HG03520 (cell line): Measurements from ENCODE around the gene LEP.

Source experiments
- ATAC-seq: cut with Tn5 transposase; IDR thresholded peaks from one replicate; pipeline ENCODE4 v1.9.1; 2021; ENCODE audit warnings: mild to moderate bottlenecking, moderate library complexity; ENCODE audit not compliant: unreplicated experiment

Gene LEP

DNA sequence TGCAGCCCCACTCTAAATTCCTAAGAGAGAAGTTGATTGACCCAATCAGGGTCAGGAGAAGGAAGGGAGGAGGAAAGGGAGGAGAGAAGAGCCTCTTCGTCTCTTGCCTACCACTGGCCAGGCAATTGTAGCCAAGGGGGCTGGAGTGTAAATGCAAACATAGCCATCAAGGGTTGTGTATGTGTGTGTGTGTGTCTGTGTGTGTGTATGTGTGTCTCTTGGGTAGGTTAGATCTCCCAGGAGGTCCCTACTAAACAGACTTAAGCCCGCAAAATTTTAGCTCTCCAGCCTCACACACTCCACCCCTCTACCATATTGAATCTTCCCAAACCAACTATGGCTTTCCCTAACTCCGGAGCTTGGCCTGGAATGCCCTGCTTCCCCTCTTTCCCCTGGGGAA, 3.8 kb downstream of the LEP start:
- ATAC-seq, result no peak

DNA sequence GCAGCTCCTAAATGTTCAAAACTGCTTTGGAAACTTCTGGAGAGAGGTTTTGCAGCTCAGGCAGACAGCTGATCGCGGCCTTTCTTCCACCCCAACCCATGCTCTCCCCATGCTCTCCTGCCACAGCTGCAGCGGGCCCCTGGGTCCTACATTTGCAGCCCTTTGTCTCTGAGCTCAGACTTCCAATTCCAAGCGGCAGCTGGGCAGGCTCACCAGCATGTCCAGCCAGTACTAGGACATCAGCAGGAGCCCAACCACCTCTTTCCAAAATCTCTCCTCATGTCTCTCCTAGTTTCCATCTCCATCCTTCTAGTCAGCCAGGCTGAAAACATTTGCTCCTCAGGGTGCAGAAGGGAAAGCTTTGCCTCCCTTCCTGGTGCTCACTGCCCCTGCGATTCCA, 6.0 kb downstream of the LEP start:
- no peak for ATAC-seq

DNA sequence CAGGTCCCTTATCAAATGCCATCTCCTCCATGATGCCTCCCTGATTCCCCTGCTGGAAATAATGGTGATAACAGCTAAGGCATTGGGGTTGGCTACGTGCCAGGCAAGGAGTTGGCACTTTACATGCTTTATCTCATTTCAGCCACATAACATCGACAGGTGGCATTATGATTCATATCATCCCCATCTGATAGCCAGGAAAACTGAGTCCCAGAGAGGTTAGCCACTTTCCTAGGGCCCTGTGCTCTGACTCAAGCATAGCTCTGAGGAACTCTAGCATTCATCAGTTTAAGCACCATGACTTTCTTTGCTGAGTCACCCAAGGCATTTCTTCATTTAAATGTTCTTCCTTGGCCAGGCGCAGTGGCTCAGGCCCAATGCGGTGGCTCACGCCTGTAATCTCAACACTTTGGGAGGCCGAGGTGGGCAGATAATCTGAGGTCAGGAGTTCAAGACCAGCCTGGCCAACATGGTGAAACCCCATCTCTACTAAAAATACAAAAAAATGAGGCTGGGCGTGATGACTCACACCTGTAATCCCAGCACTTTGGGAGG, 6.6 kb downstream of the LEP start:
- no peak for ATAC-seq

DNA sequence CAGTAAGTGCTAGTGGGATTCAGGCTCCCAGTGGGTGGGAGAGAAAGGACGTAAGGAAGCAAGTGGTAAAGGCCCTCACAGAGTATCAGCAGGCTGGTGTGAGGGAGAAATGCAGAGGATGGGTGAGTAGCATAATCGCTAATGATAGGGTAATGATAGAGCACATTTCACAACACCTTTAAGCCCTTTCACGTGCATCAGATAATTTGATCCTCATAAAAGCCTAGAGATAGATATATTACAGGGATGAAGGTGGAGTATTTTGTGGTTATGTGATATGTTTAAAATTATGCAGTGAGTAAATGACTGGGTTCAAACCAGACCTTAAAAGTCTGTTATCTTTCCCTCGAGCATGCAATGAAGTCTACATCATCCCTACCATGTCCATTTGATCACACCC, 10.3 kb downstream of the LEP start:
- no peak for ATAC-seq

DNA sequence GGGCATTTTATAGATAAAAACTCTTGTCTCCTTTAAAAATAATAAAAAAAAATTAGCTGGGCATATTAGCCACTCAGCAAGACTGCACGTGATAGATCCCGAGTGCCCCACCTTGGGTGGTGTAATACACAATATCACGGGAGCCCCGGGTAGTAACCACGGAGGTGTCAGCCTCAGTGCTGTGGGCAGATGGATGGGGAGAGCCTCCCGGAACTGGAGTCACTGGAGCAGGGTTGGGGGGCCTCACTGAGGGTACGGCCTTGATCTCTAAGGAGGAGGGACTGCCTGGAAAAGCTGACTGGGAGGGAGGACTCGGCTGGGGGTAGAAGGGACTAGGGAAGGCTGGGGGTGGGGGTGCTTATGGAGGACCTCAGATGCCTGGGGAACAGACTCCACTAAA, 12.6 kb downstream of the LEP start:
- ATAC-seq, result no peak

DNA sequence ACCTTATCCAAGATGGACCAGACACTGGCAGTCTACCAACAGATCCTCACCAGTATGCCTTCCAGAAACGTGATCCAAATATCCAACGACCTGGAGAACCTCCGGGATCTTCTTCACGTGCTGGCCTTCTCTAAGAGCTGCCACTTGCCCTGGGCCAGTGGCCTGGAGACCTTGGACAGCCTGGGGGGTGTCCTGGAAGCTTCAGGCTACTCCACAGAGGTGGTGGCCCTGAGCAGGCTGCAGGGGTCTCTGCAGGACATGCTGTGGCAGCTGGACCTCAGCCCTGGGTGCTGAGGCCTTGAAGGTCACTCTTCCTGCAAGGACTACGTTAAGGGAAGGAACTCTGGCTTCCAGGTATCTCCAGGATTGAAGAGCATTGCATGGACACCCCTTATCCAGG, 13.4 kb downstream of the LEP start:
- ATAC-seq, result no peak

DNA sequence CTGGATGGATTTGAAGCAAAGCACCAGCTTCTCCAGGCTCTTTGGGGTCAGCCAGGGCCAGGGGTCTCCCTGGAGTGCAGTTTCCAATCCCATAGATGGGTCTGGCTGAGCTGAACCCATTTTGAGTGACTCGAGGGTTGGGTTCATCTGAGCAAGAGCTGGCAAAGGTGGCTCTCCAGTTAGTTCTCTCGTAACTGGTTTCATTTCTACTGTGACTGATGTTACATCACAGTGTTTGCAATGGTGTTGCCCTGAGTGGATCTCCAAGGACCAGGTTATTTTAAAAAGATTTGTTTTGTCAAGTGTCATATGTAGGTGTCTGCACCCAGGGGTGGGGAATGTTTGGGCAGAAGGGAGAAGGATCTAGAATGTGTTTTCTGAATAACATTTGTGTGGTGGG, 14.2 kb downstream of the LEP start:
- no peak for ATAC-seq

DNA sequence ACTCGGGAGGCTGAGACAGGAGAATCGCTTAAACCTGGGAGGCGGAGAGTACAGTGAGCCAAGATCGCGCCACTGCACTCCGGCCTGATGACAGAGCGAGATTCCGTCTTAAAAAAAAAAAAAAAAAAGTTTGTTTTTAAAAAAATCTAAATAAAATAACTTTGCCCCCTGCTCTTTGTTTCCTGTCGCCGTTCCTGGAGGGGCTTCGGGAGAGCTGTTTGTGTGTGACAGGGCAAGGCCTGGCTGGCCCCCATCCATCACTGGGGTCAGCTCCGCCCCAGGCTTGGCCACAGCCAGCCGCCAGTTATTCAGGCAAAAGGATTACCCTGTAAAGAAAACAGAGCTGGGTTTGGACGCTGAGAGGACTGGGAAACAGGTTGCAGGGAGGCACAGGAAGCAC, 16.4 kb downstream of the LEP start:
- no peak for ATAC-seq

DNA sequence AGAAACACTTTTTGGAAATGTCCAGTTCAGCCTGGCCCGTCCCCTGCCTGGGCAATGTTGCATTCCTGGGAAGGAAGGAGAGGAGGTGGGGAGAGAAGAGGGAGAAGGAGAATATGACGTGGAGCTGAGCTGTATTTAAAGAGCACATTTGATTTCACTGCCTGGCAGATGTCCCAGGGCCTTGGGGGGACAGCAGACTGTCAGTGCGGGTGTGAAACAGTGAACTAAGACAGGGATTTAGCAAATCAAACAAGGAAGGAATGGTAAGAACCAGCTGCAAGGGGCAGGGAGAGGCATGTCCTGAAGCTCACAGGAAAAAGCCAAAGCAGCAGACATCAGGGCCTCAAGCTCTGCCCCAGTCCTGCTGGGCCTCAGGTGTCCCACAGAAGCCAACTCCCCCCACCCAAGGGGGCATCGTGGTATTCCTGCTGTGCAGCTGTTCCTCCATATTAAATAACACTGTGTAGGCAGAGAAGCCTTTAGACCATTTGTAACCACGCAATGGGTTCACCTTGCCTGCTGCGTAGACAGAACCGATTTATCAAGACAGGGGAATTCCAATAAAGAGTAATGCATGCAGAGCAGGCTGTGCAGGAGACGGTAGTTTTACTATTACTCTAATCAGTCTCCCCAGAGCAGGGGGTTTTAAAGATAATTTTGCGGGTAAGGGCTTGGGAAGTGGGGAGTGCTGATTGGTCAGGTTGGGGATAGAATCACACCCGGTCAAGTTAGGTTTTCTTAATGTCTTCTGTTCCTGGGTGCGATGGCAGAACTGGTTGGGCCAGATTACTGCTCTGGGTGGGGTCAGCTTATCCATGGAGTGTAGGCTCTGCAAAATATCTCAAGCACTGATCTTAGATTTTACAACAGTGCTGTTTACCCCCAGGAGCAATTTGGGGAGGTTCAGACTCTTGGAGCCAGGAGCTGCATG, 18.3 kb downstream of the LEP start:
- no peak for ATAC-seq

DNA sequence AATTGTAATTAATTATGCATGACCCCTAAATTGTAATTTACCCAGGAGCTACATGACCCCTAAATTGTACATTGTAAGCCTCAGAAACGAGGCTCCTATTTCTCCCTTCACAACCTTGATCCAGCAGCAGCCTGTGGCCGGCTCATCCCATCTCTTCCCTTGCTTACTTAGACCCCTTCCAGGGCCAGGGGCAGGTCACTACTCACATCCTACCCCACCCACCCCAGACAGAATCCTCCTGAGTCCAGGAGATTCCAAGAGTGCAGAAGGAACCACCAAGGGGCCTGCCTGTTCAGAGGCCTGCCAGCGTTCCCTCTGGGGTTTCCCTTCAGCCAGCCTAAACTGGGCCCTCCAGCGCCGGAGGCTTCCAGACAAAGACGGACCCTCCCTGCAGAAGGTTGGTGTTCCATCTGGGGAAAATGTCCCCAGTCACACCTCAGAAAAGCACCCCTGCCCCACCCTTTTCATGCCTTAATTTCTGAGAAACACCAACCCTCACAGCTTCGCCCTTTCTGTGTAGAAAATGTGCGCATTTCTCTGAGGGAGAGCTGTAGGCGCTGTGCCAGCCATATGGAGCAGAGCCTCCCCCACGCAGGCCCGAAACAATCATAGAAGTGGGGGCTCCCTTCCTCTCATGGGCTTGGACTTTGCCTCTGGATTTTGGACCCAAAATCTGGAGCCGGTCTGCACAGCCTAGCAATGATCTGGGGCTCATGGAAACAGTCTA, 19.2 kb downstream of the LEP start:
- no peak for ATAC-seq

DNA sequence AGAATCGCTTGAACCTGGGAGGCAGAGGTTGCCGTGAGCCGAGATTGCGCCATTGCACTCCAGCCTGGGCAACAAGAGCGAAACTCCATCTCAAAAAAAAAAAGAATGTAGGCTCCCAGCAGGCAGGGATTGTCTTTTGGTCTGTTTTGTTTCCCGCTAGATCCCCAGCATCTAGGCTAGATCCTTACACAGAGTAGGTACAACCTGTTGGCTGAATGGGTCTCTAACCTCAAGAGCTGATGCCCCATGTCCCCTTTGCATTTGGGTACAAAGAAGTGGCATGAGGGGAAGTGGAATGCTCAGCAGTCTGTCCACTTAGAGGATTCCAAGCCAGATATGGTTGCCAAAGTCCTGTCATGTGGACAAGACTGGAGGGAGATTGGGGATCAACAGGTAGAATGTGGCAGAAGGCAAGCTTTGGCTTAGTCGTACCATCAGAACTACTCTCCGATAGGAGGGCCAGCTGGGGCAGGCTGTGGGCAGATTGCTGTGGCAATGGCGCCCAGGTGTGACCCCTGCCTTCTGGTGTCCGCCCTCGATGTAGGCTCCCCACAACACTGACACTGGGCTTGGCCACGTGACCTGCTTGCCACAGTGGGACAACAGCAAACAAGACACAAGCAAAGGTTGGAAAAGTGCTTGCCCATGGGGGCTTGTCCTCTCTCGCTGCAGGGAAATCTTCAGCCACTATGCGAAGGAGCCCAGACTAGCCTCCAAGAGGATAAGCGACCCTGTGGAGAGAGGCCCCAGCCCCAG, 21.4 kb downstream of the LEP start:
- ATAC-seq, result no peak

DNA sequence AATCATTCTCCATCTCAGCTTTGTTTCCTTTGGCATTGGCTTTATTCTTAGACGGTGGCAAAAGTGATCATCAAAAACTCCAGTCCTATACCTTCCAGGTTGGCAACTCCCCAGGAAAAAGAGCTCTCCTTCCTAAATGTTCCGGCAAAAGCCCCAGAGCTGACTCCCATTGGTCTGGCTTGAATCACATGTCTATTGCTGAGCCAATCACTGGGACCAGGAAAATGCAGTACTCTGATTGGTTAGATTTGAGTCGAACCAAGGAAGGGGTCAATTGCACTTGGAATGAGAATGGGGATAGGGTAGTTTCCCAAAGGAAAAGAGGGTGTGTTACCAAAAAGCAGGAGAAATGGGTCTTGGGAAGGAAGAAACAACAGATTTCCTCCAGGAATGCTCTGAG, 22.3 kb downstream of the LEP start:
- ATAC-seq, result no peak

DNA sequence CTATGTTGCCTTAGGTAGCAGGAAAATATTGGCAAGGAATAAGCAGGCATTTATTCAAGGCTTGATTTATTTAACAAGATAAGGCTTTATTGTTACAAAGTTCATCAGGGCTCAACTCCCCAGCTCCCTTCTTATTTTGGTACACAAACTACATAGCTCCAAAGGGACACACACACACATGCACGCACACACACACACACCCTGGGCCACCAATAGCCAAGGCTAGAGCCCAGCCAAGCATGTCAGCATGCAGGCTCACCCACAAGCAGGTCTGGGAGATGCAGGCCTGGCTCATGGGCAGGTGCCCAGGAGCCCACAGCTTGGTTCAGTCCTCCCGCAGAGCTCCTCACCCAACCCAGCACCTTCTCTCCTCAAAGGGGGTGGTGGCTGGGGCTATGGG, 23.4 kb downstream of the LEP start:
- ATAC-seq, result no peak

DNA sequence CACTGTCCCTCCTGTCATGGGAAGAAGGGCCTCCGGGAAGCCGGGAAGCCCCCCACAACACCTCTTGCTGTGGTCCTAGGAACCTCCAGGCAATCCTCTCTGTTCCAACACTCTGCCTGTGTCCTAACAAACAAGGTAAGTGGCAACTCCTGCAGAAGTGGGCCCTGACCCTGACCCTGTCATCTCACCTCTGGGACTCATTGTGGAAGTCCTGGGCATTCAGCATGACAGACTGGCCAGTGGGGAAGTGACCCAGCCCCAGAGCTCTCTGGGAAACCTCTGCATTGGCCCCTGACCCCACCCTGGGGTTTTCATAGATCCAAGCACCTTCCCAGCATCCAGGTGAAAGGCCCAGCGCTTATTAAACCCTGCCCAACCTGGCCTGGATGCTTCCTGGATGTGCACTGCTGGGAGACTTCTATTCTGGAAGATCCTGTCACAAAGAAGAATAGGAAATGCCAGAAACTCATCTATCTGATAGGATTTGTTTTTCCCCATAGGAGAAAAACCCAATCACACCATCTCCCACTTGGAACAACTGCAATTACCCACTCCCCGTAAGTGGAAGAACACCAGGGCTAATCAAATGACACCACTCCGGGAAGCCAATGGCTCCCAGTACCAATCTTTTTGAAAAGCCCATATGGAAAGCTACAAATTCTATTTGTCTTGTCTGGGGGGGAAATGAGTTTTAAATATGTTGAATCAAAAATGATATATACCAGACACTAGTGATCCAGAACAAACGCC, 24.3 kb downstream of the LEP start:
- no peak for ATAC-seq

DNA sequence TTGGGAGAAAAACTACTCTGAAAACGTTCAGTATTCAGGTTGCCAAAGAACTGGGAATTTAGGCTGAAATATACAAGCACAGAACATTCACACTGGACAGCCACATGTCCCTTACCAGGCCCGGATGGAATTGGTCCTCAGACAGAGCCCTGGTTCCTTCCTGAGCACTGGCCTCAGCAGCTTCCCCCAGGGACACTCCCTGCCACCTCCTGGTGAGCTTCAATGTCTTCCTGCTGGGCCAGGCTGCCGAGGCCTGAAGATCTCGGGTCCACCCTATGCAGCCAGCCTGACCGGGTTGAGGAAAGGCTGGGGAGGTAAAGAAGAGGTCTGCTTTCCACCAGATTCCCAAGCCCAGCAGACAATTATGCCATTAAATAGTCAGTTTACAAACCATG, 24.8 kb downstream of the LEP start:
- no peak for ATAC-seq

DNA sequence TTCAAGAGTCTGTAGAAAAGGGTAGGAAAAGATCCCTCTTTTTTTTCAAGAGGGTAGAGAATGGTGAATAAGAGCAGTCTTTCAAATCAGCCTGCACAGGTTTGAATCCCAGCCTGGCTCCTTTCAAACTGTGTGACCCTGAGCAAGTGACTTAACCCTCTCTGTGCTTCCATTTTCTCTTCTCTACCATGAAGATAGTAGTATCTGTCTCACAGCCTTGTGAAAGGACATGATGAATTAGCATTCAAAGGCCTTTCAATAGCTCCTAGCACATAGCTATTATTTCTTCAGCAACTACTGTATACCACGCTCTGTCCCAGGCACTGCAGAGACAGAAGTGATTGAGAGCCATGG, 25.4 kb downstream of the LEP start:
- ATAC-seq, result no peak

DNA sequence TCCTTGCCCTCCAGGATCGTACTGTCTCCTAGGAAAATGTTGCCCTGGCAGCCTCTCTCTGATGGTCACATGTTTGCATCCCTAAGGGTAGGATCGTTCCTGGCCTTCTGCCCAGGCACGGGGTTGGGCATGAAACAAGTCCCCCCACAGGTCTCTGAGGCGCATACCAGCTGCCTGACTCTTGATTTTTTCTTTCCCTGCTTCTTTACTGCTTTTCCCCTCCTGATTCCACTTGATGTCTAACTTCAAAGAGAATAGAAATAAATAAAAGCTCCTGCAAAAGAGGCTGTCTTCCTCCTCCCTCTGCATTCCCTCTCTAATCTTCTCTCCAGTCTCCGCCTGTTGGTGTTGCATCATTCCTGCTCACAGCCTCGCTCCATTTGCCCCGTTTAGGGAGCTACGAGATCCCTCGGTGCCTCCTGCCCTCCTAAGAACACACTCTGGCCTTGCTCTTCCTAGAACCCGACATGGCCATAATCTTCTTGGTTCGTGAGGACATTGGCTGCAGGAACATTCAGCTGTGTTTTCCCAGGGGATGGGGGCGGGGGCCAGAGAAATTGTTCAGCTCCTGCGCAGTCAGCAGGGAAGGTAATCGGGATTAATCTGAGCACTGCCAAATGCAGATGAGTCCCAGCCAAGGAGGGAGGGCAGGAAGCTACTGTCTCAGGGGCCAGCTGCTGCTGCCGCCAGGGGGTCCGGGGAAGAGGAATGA, 26.0 kb downstream of the LEP start:
- no peak for ATAC-seq

DNA sequence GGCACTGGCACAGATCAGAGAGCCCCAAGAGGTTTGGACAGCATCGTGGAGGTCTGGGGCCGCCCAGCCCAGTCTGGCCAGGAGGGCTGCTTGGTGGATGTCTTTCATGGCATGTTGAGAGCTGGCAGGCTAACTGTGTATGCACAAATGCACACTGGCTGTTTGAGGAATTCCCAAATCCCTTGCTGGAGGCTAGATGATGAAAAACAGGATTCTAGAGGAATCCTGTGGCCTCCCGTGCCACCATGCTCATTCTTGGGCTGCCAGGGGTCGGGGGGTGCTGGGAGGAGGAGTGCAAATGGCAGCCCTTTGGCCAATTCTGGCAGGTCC, 26.5 kb downstream of the LEP start:
- no peak for ATAC-seq

DNA sequence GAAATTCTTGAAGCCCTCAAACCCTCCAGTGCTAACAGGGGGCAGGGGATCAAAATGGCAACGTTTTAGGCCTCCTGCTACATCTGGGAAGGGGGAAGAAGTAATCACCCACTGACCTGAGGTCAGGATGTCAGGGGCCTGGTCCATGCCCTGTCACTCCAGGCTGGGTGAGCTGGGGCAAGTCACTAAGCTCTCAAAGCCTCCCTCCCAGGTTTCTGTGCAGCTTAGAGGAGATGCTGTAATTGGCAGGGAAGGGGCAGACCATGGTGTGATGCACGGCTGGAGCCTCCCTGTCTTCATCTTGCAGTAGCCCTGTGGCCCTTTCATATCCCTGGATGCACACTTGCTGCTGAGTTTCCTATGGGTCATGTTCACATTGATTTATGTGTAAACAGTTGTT, 27.2 kb downstream of the LEP start:
- ATAC-seq, result no peak

DNA sequence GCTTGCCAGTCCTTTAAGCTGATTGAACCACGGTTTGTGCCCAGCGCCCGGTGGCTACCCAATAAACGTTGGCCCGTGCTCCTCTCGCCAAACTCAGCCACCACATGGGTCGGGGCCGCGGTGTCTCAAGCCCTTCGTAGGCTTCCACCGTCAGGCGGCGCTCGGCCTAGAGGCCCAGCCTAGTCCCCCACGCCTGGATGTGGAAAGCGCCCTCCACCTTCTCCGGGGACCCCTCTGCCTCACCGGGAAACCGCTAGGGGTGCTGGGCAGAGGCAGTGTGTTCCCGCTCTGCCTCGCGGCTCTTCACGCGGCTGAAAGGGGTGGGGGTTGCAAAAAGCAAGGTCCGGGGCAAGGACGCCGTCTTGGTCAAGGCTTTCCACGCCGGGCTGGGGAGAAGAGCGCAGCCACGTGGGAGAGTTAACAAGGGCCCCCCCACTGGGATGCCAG, 29.8 kb downstream of the LEP start:
- no peak for ATAC-seq
